Stomach (tissue), 9 donors: ENCODE data around the gene GMEB2. TPM values are rescaled to one million over a fixed set of nuclear protein-coding genes. Genes with fewer than 3 reads are reported as not detected.

Source experiments
- DNase-seq, 2 donors: peaks; one replicate each; pipeline versions ENCODE4 v3.0.0 to v3.0.0-alpha.2; 2013 to 2019
- H3K27ac ChIP-seq, 5 donors: fragments of 200-600 bp in 4 of 5; sonication (generic) in 4 of 5; one replicate each; pipeline ENCODE4 v1.5.1; 2013 to 2019; ENCODE audit warnings: mild to moderate bottlenecking in 1 of 5, moderate library complexity in 1 of 5
- H3K27me3 ChIP-seq, 3 donors: fragments of 200-600 bp; sonication (generic); one replicate each; pipeline ENCODE4 v1.5.1; 2017 to 2019; ENCODE audit warnings: mixed run types in 1 of 3
- H3K36me3 ChIP-seq, 4 donors: fragments of 200-600 bp; sonication (generic); 1 replicate in 3 of 4; 2 replicates in 1 of 4; pipeline ENCODE4 v1.5.1; 2016 to 2019
- H3K4me1 ChIP-seq, 4 donors: fragments of 200-600 bp; sonication (generic); one replicate each; pipeline ENCODE4 v1.5.1; 2016 to 2019
- H3K4me3 ChIP-seq, 4 donors: fragments of 200-600 bp; sonication (generic) in 3 of 4; one replicate each; pipeline ENCODE4 v1.5.1; 2016 to 2019; ENCODE audit warnings: mild to moderate bottlenecking in 1 of 4
- H3K9me3 ChIP-seq, 4 donors: fragments of 200-600 bp; sonication (generic); one replicate each; pipeline ENCODE4 v1.5.1; 2016 to 2019
- EP300 ChIP-seq: sonication (generic); formaldehyde crosslinking; IDR thresholded peaks from one replicate; pipeline ENCODE4 v1.6.1; 2017; ENCODE audit warnings: antibody characterized with exemption
- POLR2A ChIP-seq, 4 donors: fragments of 450-650 bp; IDR thresholded peaks; one replicate each; pipeline ENCODE4 v1.6.1; 2016; ENCODE audit warnings: antibody characterized with exemption in 4 of 4, control low read depth in 2 of 4, mild to moderate bottlenecking in 1 of 4, moderate library complexity in 1 of 4
- POLR2AphosphoS5 ChIP-seq, 3 donors: sonication (generic); formaldehyde crosslinking; IDR thresholded peaks; one replicate each; pipeline ENCODE4 v1.6.1; 2016; ENCODE audit warnings: antibody characterized with exemption in 3 of 3
- WGBS, 5 donors: extraction: QIAGEN DNeasy Blood & Tissue Kit in 3 of 5; methylation state at CpG; one replicate each; pipeline versions ENCODE4 v1.1.5 to v1.1.7; 2013 to 2018; 5-methylcytosine and 5-hydroxymethylcytosine counted together
- intact Hi-C: fragments of 100-400 bp; cut with DNase I; formaldehyde crosslinking; loops from one replicate; pipeline ENCODE4 v1.15.1; 2023; ENCODE audit warnings: low total_unique reads
- polyA plus RNA-seq, 3 donors: library from polyadenylated mRNA; stranded (reverse); fragments of 200-250 nt; gene quantifications; one replicate each; pipeline ENCODE4 v1.2.3, GENCODE V29; 2013
- total RNA-seq, 5 donors: library from RNA; depleted of rRNA; stranded (reverse); fragments of >200 nt; gene quantifications; one replicate each; pipeline versions ENCODE4 v1.1.0 to v1.2.3, GENCODE V29; 2014 to 2016
- TF ChIP-seq, protein P1 (sequence below), 7 experiments: fragments of 450-650 bp in 4 of 7; fragments of 200-600 bp in 3 of 7; sonication (generic) in 3 of 7; IDR thresholded peaks; one replicate each; pipeline ENCODE4 v1.5.1; 2016 to 2019; ENCODE audit warnings: antibody characterized with exemption in 7 of 7, control low read depth in 2 of 7, mild to moderate bottlenecking in 1 of 7
- donor health status: healthy with polysubstance abuse.
- donor health status: Bipolar disorder and iron deficiency.
- donor health status: healthy.

The GMEB2 gene
- total and polyA plus RNA-seq, 8 donors, result 1.8 to 20.4 (median 7.5) TPM

DNA sequence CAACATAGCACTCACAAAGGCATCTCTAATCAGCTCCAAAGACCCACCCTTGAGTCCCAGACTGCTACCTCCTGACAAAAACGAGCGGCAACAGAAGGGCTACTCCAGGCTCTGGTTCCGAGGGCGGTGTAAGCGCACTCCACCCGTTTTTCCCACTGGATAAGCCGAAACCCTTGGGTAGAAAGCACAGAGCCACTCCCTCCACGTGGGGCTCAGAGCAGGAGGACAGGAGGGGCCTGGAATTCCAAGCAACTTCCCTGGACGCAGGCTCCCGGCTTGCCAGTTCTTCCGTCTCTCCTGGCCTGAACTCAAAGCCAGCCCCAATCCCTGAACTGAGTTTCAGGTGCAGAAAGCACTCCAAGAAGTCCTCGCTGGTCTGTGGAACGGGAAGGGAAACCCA, 7.4 kb downstream of the GMEB2 start:
- H3K27me3 ChIP-seq, result no peaks in the 10 kb centered on the region
- H3K27ac ChIP-seq, result no peak overlapping the region
- H3K4me3 ChIP-seq, result no peak overlapping the region
- H3K4me1 ChIP-seq, result peaks cover 0 to 5% (median 2%) of the 10 kb centered on the region in 4 donors
- TF ChIP-seq POLR2AphosphoS5 (IDR thresholded peaks at IDR 0.05) (no peak), EP300 (no peak), POLR2A (IDR thresholded peaks at IDR 0.05) (no peak)
- TF ChIP-seq, protein P1, sequence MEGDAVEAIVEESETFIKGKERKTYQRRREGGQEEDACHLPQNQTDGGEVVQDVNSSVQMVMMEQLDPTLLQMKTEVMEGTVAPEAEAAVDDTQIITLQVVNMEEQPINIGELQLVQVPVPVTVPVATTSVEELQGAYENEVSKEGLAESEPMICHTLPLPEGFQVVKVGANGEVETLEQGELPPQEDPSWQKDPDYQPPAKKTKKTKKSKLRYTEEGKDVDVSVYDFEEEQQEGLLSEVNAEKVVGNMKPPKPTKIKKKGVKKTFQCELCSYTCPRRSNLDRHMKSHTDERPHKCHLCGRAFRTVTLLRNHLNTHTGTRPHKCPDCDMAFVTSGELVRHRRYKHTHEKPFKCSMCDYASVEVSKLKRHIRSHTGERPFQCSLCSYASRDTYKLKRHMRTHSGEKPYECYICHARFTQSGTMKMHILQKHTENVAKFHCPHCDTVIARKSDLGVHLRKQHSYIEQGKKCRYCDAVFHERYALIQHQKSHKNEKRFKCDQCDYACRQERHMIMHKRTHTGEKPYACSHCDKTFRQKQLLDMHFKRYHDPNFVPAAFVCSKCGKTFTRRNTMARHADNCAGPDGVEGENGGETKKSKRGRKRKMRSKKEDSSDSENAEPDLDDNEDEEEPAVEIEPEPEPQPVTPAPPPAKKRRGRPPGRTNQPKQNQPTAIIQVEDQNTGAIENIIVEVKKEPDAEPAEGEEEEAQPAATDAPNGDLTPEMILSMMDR (IDR thresholded peaks at IDR 0.05), result no peak
- H3K36me3 ChIP-seq, result peaks cover 0 to 52% (median 48%) of the 10 kb centered on the region in 4 donors
- intact Hi-C loops, result no loop called here
- no peak for DNase-seq
- WGBS, 5 donors, result 85 to 87% (median 86%) methylated on average over 13 of the region's 13 CpGs
- H3K9me3 ChIP-seq, result no peaks in the 10 kb centered on the region

DNA sequence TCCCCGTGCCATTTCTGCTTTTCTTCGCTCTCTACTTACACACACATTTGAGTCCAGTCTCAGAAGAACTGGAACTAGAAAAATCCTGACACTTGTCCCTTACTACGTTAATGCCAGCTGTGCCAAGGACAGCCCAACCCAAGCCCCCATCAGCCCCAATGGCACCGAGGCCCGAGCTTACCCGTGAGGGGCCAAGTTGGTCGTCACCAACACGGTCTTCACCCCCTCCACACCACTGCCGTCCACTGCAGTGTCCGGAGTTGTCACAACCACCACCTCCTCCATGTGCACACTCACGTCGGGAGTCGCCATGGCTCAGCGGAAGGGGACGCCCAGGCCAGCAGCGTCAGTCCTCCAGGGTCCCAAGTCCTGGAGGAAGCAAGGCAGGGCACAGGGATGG, 7.8 kb downstream of the GMEB2 start:
- H3K36me3 ChIP-seq, result peaks cover 0 to 52% (median 49%) of the 10 kb centered on the region in 4 donors
- H3K27me3 ChIP-seq, result no peaks in the 10 kb centered on the region
- H3K9me3 ChIP-seq, result no peaks in the 10 kb centered on the region
- intact Hi-C loops, result no loop called here
- H3K4me1 ChIP-seq, result peaks cover 0 to under 1% (median under 1%) of the 10 kb centered on the region in 4 donors
- H3K27ac ChIP-seq, result no peak overlapping the region
- TF ChIP-seq POLR2A (IDR thresholded peaks at IDR 0.05), result no peak
- TF ChIP-seq EP300, result no peak
- TF ChIP-seq POLR2AphosphoS5 (IDR thresholded peaks at IDR 0.05), result no peak
- DNase-seq, result no peak
- no peak overlapping the region for H3K4me3 ChIP-seq
- WGBS, 5 donors, result 95 to 96% (median 96%) methylated on average over 16 of the region's 16 CpGs

DNA sequence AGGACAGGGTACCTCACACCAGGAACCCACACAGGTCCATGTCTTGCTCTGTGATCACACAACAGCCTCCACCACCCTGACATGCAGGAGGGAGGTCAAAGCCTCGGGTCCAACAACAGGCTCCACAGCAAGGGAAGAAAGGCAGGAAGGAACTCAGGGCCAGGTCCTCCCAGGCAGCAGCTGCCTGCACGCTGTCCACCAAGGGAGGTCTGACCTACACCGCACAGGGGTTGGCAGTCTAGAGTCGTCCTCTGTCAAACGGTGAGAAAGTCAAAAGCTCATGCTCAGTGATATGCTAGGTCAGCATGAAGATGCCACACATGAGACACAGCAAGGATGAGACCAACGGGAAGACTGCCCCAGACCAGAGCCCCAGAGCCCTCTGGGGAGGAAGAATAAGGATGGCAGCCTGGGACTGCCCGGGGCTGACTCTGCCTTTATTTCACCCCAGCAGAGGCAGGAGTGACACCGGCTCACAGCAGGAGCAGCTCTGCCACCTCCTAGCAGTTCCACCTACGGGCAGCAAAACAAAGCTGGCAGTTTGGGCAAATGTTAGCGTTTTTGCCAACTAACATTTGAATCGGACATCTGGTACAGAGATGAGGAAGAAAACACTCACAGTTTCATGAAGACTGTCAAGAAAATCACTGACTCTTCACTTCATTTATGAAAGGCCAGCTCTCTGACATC, 8.5 kb downstream of the GMEB2 start:
- no peak for DNase-seq
- H3K27me3 ChIP-seq, result no peaks in the 10 kb centered on the region
- H3K4me3 ChIP-seq, result no peak overlapping the region
- H3K4me1 ChIP-seq, result no peaks in the 10 kb centered on the region
- WGBS, 5 donors, result 82 to 90% (median 86%) methylated on average over 7 to 11 of the region's 11 CpGs
- peaks cover 0 to 57% (median 52%) of the 10 kb centered on the region in 4 donors for H3K36me3 ChIP-seq
- no peak overlapping the region for H3K27ac ChIP-seq
- no peaks in the 10 kb centered on the region for H3K9me3 ChIP-seq
- intact Hi-C loops, result no loop called here
- no peak for TF ChIP-seq EP300
- TF ChIP-seq POLR2AphosphoS5 (IDR thresholded peaks at IDR 0.05), result no peak
- TF ChIP-seq, protein P1 (IDR thresholded peaks at IDR 0.05), result no peak
- TF ChIP-seq POLR2A (IDR thresholded peaks at IDR 0.05), result no peak

DNA sequence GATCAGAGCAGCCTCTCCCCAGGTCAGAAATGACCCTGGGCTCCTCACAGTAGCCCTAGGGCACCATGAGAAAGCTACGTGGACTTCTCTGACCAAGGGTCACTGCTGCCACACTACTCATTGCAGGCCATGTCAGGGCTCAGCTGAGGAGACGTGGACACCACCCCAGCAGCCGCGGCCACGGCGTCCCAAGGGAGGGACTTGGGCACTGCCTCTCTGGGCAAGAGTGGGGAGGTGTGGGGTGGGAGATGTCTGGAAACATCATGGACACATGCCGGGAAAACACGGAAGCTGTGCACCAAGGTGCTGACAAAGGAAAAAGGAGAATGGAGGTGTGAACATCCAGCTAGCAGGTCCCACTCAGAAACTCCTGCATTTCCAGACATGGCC, 9.0 kb downstream of the GMEB2 start:
- DNase-seq, result no peak
- H3K27me3 ChIP-seq, result no peaks in the 10 kb centered on the region
- intact Hi-C loops, result no loop called here
- TF ChIP-seq, protein P1 (IDR thresholded peaks at IDR 0.05), result no peak
- TF ChIP-seq POLR2A (IDR thresholded peaks at IDR 0.05), result no peak
- TF ChIP-seq EP300, result no peak
- TF ChIP-seq POLR2AphosphoS5 (IDR thresholded peaks at IDR 0.05), result no peak
- no peaks in the 10 kb centered on the region for H3K9me3 ChIP-seq
- 84 to 98% (median 88%) methylated on average over 8 of the region's 8 CpGs for WGBS, 5 donors
- H3K36me3 ChIP-seq, result peaks cover 0 to 59% (median 55%) of the 10 kb centered on the region in 4 donors
- H3K4me1 ChIP-seq, result no peaks in the 10 kb centered on the region
- H3K4me3 ChIP-seq, result no peak overlapping the region
- no peak overlapping the region for H3K27ac ChIP-seq
